Spleen (tissue), 7 donors: ENCODE measurements around the gene NPLOC4.

Source experiments
- POLR2A ChIP-seq, 3 donors: fragments of 450-650 bp; IDR thresholded peaks; one replicate each; pipeline ENCODE4 v1.5.1; 2017; ENCODE audit warnings: antibody characterized with exemption in 3 of 3, mild to moderate bottlenecking in 1 of 3
- POLR2AphosphoS5 ChIP-seq, 3 donors: sonication (generic); formaldehyde crosslinking; IDR thresholded peaks; one replicate each; pipeline ENCODE4 v1.5.1; 2017; ENCODE audit warnings: antibody characterized with exemption in 3 of 3
- TF ChIP-seq, protein P1 (sequence below), 11 experiments: fragments of 200-600 bp in 7 of 11; fragments of 450-650 bp in 4 of 11; sonication (generic) in 4 of 11; IDR thresholded peaks in 8 of 11; conservative IDR thresholded peaks in 3 of 11; 1 replicate in 7 of 11; 2 replicates in 4 of 11; pipeline versions ENCODE4 v1.4.0 to v1.8.0; 2016 to 2021; ENCODE audit warnings: antibody characterized with exemption in 11 of 11, inconsistent platforms in 4 of 11, mild to moderate bottlenecking in 1 of 11
- donor health status: DM: no; HTN: no; CAD: no; lungs with moderate emphysema.
- donor health status: DM: no; HTN: no; CAD: no.
- donor health status: DM: no; HTN: no; CAD: no.

DNA sequence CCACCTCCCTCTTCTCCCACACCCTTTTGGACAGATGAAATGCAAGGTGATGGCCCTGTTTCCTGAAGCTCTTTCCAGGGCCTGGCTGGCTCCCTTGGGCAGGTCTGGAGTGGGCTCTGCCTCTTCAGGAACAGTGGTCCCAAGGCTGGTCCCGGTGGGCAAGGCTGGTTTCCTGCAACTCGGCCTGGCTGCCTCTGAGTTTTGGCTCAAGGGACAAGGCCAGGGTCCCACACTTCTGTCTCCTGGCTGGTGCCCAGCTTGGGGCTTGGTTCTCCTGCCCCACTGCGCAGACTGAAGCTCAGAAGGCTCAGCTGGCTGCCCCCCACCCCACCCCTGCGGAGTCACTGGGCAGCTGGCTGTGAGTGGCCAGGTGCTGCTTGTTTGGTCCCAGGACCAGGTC, 120.5 kb downstream of the NPLOC4 start:
- TF ChIP-seq, protein P1, sequence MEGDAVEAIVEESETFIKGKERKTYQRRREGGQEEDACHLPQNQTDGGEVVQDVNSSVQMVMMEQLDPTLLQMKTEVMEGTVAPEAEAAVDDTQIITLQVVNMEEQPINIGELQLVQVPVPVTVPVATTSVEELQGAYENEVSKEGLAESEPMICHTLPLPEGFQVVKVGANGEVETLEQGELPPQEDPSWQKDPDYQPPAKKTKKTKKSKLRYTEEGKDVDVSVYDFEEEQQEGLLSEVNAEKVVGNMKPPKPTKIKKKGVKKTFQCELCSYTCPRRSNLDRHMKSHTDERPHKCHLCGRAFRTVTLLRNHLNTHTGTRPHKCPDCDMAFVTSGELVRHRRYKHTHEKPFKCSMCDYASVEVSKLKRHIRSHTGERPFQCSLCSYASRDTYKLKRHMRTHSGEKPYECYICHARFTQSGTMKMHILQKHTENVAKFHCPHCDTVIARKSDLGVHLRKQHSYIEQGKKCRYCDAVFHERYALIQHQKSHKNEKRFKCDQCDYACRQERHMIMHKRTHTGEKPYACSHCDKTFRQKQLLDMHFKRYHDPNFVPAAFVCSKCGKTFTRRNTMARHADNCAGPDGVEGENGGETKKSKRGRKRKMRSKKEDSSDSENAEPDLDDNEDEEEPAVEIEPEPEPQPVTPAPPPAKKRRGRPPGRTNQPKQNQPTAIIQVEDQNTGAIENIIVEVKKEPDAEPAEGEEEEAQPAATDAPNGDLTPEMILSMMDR (IDR thresholded peaks at IDR 0.05 in 8 of 11, conservative IDR thresholded peaks at IDR 0.05 in 3 of 11) = no peak
- TF ChIP-seq POLR2A (IDR thresholded peaks at IDR 0.05) (no peak), POLR2AphosphoS5 (IDR thresholded peaks at IDR 0.05) (no peak)
